Epithelial cell of umbilical artery (primary cell): ENCODE results near the gene B4GALT4. TPM values are rescaled to one million over a fixed set of nuclear protein-coding genes. Genes with fewer than 3 reads are reported as not detected.

ENCODE experiments used
- total RNA-seq: library from RNA; depleted of rRNA; stranded (reverse); fragments of >200 nt; gene quantifications from 2 replicates; pipeline ENCODE4 v1.2.3, GENCODE V29; 2014

Gene B4GALT4, protein sequence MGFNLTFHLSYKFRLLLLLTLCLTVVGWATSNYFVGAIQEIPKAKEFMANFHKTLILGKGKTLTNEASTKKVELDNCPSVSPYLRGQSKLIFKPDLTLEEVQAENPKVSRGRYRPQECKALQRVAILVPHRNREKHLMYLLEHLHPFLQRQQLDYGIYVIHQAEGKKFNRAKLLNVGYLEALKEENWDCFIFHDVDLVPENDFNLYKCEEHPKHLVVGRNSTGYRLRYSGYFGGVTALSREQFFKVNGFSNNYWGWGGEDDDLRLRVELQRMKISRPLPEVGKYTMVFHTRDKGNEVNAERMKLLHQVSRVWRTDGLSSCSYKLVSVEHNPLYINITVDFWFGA
- 3.9 and 7.1 TPM in 2 replicates for total RNA-seq

DNA sequence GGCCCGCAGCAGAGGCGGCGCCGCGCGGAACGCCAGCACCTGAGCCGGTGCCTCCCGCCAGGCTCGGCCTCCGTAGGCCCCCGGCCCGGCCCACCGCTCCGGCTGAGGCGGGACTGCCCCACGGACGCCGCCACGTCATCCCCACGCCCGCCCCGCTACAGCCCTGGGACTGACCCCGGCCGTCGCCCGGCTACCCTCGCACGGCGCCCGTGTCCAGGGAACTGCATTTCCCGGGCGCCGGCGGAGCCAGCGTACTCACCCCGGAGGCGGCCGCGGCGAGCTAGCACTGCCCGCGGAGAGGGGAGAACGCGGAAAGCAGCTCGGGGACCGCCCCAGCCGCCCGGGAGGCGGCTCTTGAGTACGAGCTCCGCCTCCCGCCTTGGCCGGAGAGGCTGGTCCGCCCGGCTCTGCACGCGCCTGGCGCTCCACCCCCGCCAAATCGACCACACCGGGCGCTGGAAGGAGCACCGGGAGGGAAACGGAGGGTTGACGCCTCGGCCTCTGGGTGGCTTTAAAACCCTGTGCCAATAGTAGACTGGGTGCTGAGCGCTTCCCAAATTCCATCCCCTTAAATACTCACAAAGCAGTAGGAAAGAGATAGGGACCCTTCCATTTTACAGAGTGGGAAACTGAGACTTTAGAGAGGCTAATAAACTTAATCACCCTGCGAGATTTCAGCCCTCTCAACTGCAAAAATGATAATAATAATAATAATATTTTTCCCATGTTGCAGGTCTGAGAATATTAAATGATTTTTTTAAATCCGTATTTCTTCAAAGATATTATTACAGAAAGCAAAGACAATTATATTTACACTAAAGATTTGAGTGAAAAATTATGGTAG, at the start of gene B4GALT4:
Gene B4GALT4 (minus strand): TSS at position 288 of the 844 bp plus-strand sequence. CDS start 10,779 bp downstream, outside the sequence.

DNA sequence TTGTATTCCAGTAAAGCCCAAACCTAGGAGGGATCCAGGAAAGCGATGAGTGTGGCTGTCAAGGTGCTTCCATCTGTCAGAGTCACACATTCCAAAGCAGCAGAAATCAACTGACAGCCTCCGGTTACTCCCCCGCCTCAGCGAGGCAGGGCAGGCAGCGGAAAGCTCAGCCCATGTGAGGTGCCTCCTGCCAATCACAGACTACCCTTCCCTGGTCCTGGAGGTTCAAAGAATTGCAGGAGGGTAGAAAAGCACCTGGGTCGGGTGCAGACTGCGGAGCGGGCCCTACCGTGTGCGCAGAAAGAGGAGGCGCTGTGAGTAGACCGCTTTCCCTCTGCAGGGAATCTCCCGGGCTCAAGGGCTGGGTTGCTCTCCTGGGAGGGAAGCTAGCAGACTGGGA, 67.4 kb downstream of the B4GALT4 start, which contains the start of gene UPK1B:
Gene UPK1B (plus strand): TSS at position 274 of the 400 bp plus-strand sequence. CDS start 13,144 bp downstream, outside the sequence.

Other genes starting within 250 kb of the B4GALT4 start
- gene IGSF11, start 206.0 kb downstream of the B4GALT4 start, total RNA-seq, result not detected in 2 replicates
- gene TEX55, start 94.7 kb downstream of the B4GALT4 start, total RNA-seq, result not detected in 2 replicates
- not detected in 2 replicates for gene UPK1B, start 67.3 kb downstream of the B4GALT4 start, total RNA-seq
- 19.5 and 22.9 TPM in 2 replicates for gene ARHGAP31, start 53.5 kb upstream of the B4GALT4 start, total RNA-seq
- gene TMEM39A, start 222.7 kb upstream of the B4GALT4 start, total RNA-seq, result 26.6 and 59.7 TPM in 2 replicates
- gene POGLUT1, start 228.1 kb upstream of the B4GALT4 start, total RNA-seq, result 15.9 and 42.6 TPM in 2 replicates